GM13976 (cell line): Measurements from ENCODE around the gene PDCL3.

Experiments used
- DNase-seq: peaks from one replicate; pipeline ENCODE4 v3.0.0; 2012; ENCODE audit warnings: low spot score
- CTCF ChIP-seq: IDR thresholded peaks from 2 replicates; pipeline ENCODE4 v1.5.1; 2012; ENCODE audit warnings: borderline replicate concordance, mild to moderate bottlenecking; ENCODE audit not compliant: insufficient read depth; ENCODE audit errors: extremely low read depth, missing control alignments, control extremely low read depth
- in situ Hi-C: fragments of 300-500 bp; cut with MboI; formaldehyde crosslinking; loops from one replicate; pipeline ENCODE4 v1.12.0; 2022; ENCODE audit warnings: low sequenced_read_pairs, mixed read lengths, inconsistent platforms; ENCODE audit not compliant: unreplicated experiment

The PDCL3 gene

GRCh38 chr2:100524331-100524730 lies 38.5 kb upstream of the PDCL3 start:
- no peak for DNase-seq
- TF ChIP-seq CTCF = no peak
- in situ Hi-C loops = no loop called here

GRCh38 chr2:100526868-100527267 lies 35.9 kb upstream of the PDCL3 start:
- in situ Hi-C loops = no loop called here
- no peak for DNase-seq
- no peak for TF ChIP-seq CTCF

- TF ChIP-seq CTCF = no peak
- no peak for DNase-seq
- in situ Hi-C loops = no loop called here
These were observed 35.3 kb upstream of the PDCL3 start for GRCh38 chr2:100527440-100528015.

- TF ChIP-seq CTCF = no peak
- DNase-seq = peak; percentile 4
- in situ Hi-C loops = no loop called here
These were observed 33.6 kb upstream of the PDCL3 start for GRCh38 chr2:100529176-100529575.

- TF ChIP-seq CTCF = no peak
- peak; percentile 8 for DNase-seq
- in situ Hi-C loops = no loop called here
These were observed 32.9 kb upstream of the PDCL3 start for GRCh38 chr2:100529900-100530299.

- DNase-seq = no peak
- in situ Hi-C loops = no loop called here
- no peak for TF ChIP-seq CTCF
These were observed 26.9 kb upstream of the PDCL3 start for GRCh38 chr2:100535855-100536254.
